ENCODE results near the gene SGPP2. TPM values are rescaled to one million over a fixed set of nuclear protein-coding genes. Genes with fewer than 3 reads are reported as not detected.

The SGPP2 gene
- total RNA-seq, 1 donor from 2014 or later = 22.4 TPM

DNA sequence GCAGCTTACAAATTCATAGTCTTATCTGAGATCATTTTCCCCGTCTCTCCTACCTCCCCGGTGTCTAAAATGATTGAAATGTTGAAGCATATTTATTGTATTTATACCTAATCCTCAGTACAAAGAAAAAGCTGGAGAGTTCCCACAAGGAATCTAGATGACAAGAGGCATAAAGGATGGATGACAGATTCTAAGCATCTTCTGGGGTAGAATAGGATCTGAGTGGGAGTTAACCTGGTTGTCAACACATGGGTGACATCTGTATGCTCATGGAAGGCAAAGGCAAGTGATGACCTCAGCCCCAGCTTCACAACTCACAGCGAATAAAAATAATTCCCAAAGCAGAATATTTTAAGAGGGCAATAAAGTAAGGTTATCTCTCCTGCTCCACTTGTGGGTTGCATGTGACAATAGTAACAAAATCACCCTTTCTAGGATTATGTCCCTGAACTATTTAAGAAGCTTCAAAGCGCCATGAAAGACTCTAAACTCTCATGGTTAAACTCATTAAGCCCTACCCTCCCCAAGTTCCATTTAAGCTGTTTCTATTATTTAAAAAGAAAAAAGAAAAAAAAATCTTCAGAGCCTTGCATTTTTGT is 32.2 kb downstream of the SGPP2 start:
- H3K27me3 Mint-ChIP-seq = peaks cover 4% of the 10 kb centered on the region
- peaks cover 3% of the 10 kb centered on the region for H3K36me3 Mint-ChIP-seq
- H3K4me1 Mint-ChIP-seq (ENCODE audit: unreplicated experiment) = peaks cover under 1% of the 10 kb centered on the region
- H3K27ac Mint-ChIP-seq = no peak overlapping the region
- no peak for DNase-seq (ENCODE audit: extremely low spot score, unreplicated experiment)
- H3K9me3 Mint-ChIP-seq = no peaks in the 10 kb centered on the region
- TF ChIP-seq CTCF (conservative IDR thresholded peaks at IDR 0.05) = no peak
- no peak overlapping the region for H3K4me3 Mint-ChIP-seq

GRCh38 chr2:222459983-222460382 is 35.6 kb downstream of the SGPP2 start:
- Mint-ChIP-seq H3K4me1 (ENCODE audit: unreplicated experiment) (peaks cover 13% of the 10 kb centered on the region), H3K27ac (no peak overlapping the region), H3K4me3 (no peak overlapping the region), H3K27me3 (peaks cover 4% of the 10 kb centered on the region), H3K36me3 (peaks cover 7% of the 10 kb centered on the region), H3K9me3 (peaks cover 8% of the 10 kb centered on the region)
- DNase-seq (ENCODE audit: extremely low spot score, unreplicated experiment) = no peak
- no peak for TF ChIP-seq CTCF (conservative IDR thresholded peaks at IDR 0.05)

DNA sequence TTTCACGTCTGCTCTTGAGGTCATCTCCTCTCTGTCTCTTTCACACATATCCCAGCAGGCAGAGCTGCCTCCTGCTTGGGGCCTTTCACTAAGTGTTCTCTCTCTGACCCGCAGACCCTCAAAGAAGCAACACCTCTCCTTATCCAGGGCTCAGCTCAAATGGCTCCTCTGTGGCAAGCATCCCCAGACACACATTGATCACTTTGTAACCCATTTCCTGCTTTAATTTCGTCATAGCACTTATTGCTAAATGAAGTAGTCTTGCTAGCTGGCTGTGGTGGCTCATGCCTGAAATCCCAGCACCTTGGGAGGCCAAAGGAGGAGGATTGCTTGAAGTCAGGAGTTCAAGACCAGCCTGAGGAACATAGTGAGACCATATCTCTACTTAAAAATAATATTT is 41.4 kb downstream of the SGPP2 start:
- Mint-ChIP-seq H3K4me1 (ENCODE audit: unreplicated experiment) (peaks cover 43% of the 10 kb centered on the region), H3K9me3 (peaks cover 11% of the 10 kb centered on the region), H3K36me3 (peaks cover 3% of the 10 kb centered on the region), H3K27ac (no peak overlapping the region), H3K4me3 (no peak overlapping the region), H3K27me3 (peaks cover 7% of the 10 kb centered on the region)
- no peak for TF ChIP-seq CTCF (conservative IDR thresholded peaks at IDR 0.05)
- no peak for DNase-seq (ENCODE audit: extremely low spot score, unreplicated experiment)

DNA sequence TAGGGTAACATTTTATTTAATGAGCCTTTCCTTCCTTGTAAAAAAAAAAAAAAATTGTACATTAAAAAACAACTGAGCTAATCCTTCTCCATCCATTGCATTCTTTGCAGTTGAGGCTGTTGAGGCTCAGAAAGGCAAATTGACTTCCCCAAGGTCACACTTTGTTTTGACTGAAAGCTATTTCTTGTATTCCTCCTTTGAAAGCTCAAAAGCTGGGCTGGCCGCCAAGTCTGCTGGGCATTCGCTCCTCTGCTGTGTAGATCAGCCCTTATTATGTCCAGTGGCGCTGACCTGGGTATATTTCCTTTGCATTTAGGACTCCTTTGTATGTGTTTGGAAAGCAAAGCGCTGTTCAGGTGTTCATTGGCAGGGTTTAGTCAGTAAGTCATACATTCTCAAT is 44.0 kb downstream of the SGPP2 start:
- DNase-seq (ENCODE audit: extremely low spot score, unreplicated experiment) = no peak
- H3K4me3 Mint-ChIP-seq = no peak overlapping the region
- peaks cover 3% of the 10 kb centered on the region for H3K9me3 Mint-ChIP-seq
- peaks cover 7% of the 10 kb centered on the region for H3K27me3 Mint-ChIP-seq
- TF ChIP-seq CTCF (conservative IDR thresholded peaks at IDR 0.05) = no peak
- H3K27ac Mint-ChIP-seq = no peak overlapping the region
- no peaks in the 10 kb centered on the region for H3K36me3 Mint-ChIP-seq
- H3K4me1 Mint-ChIP-seq (ENCODE audit: unreplicated experiment) = peaks cover 35% of the 10 kb centered on the region

DNA sequence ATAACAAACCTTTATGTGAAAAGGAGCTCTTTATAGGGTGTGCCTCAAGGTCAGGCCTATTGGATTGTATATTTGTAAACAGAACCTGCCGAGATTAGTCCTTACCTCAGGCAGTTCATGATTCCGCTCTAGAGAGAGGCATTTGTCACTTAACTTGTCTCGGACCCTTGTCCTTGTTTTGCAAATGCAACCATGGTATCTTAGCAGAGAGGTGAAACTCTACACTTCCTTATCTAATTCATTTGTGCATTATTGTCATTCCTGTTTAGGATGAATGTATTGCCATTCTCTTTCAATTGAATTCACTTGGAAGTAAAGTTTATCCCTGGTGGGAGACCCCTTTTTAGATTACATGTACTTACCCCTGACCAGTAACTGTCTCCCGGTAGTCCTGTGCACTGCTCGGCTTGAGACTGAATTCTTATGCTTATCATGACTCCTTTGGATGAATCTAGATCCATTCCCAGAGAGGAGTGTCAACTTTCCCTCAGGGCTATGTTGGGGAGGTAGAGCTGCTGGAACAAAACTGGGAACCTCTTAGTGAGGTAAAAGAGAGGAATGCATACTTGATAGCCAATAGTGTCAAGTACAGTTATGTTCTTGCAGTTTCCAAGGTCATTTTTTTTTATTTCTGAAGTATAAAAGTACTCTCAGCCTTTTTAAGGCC is 46.6 kb downstream of the SGPP2 start:
- Mint-ChIP-seq H3K27me3 (peaks cover 4% of the 10 kb centered on the region), H3K4me1 (ENCODE audit: unreplicated experiment) (peaks cover 31% of the 10 kb centered on the region), H3K27ac (no peak overlapping the region), H3K9me3 (peaks cover 3% of the 10 kb centered on the region), H3K4me3 (no peak overlapping the region), H3K36me3 (no peaks in the 10 kb centered on the region)
- TF ChIP-seq CTCF (conservative IDR thresholded peaks at IDR 0.05) = no peak
- no peak for DNase-seq (ENCODE audit: extremely low spot score, unreplicated experiment)

Measured in type B pancreatic cell (in vitro differentiated cells).